ENCODE measurements around the gene TPRN.

TPRN gene

DNA sequence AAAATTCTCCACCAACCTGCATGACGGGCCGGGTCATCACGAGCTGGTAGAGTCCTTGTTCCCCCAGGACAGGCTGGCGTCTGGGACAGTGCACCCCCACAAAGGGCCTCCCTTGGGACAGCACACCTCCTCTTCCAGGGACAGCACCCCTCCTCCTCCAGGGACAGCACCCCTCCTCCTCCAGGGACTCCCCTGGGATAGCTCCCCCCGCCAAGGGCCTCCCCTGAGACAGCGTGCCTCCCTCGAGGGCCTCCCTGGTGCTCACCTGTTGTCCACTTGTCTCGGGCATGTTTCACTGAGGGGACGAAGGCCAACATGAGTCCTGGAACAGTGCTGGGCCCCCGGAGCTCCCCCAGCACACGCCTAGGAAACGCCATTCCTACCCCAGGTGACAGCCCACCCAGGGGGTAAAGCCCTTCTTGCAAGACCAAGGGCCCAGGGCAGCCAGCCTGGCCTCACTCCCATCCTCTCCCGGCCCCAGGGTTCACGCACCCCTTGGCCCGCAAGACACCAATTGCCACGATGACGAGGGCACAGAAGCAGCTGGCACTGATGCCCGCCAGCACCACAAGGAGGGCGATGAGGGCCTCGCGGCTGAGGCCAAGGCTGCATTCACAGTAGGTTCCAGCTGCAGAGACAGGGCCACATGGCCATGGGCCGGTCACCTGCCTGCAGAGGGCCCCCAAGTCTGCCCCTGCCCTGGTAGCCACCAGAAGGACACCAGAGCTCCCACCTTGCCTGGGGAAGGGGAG is 29.2 kb downstream of the TPRN start:
- Histone ChIP-seq H2BK120ac (ENCODE audit: low read depth, low read length) (no peak overlapping the region), H3K23ac (ENCODE audit: low read length in 2 of 2) (no peak overlapping the region), H3K79me1 (replicated peaks; ENCODE audit: low read length, poor library complexity, severe bottlenecking) (no peaks in the 10 kb centered on the region), H2AK5ac (ENCODE audit: low read length, severe bottlenecking) (no peak overlapping the region), H3K27me3 (ENCODE audit: control insufficient read depth in 1 of 2, insufficient read depth in 1 of 2, low read length in 2 of 2) (peaks cover 62 to 75% of the 10 kb centered on the region in 2 experiments), H3K9me3 (ENCODE audit: control insufficient read depth, low read length) (no peaks in the 10 kb centered on the region), H3K4me1 (ENCODE audit: control insufficient read depth, insufficient read depth, low read depth, low read length) (peaks cover 21% of the 10 kb centered on the region), H2BK15ac (ENCODE audit: low read depth, poor library complexity, severe bottlenecking) (no peak overlapping the region), H3K36me3 (ENCODE audit: control insufficient read depth in 1 of 2, insufficient read depth in 2 of 2, low read depth in 1 of 2, low read length in 2 of 2) (no peaks in the 10 kb centered on the region), H2AFZ (ENCODE audit: low read depth, low read length) (no peak overlapping the region), H3K4me2 (ENCODE audit: low read length, poor library complexity, severe bottlenecking) (no peak overlapping the region), H3K4me3 (ENCODE audit: insufficient read depth in 1 of 2, low read depth in 1 of 2, low read length in 2 of 2) (no peak overlapping the region), H4K8ac (ENCODE audit: low read length) (no peak overlapping the region), H3K27ac (ENCODE audit: low read length, poor library complexity, severe bottlenecking) (no peak overlapping the region), H4K91ac (ENCODE audit: low read length) (no peak overlapping the region), H3K4ac (ENCODE audit: low read depth in 1 of 2, low read length in 2 of 2) (no peak overlapping the region), H3K18ac (ENCODE audit: low read depth in 1 of 2, low read length in 2 of 2) (no peak overlapping the region), H2BK5ac (ENCODE audit: low read depth, low read length, poor library complexity, severe bottlenecking) (no peak overlapping the region), H3K14ac (ENCODE audit: low read length in 2 of 2) (no peak overlapping the region), H2BK12ac (ENCODE audit: low read length in 2 of 2) (no peak overlapping the region), H3K9ac (ENCODE audit: low read length) (no peak overlapping the region)
- no peak for DNase-seq
- WGBS = 91% methylated on average over 22 of the region's 22 CpGs

DNA sequence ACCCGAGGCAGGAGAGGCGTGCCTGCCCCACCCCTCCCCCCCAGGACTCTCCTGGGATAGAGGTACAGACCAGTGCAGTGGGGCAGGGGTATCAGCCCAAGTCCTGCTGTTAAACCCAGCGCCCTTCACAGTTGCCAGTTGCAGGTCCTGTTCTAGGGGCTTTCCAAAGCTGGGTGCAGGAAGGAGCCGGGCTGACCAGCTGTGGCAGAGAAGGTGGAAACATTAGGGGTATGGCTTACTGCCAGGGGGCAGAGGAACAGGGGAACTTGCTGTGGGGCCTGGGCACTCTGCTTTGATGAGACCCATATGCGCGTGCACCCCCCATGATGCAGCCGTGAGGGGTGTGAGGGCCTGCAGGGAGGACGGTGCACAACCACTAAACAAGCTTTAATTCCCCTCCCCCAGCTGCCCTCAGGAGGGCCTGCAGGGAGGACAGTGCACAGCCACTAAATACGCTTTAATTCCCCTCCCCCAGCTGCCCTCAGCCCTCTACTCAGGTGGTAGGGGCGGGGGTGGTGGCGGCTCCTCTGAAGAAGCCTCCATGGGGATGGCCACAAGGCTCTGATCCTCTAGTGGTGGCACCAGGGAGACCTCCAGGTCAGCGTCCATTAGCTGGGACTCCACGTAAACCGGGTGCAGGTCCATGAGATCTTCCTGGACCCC is 29.9 kb downstream of the TPRN start:
- Histone ChIP-seq H3K4ac (ENCODE audit: low read depth in 1 of 2, low read length in 2 of 2) (no peak overlapping the region), H3K4me3 (ENCODE audit: insufficient read depth in 1 of 2, low read depth in 1 of 2, low read length in 2 of 2) (no peak overlapping the region), H3K9me3 (ENCODE audit: control insufficient read depth, low read length) (no peaks in the 10 kb centered on the region), H2BK120ac (ENCODE audit: low read depth, low read length) (no peak overlapping the region), H2AK5ac (ENCODE audit: low read length, severe bottlenecking) (no peak overlapping the region), H2AFZ (ENCODE audit: low read depth, low read length) (no peak overlapping the region), H4K8ac (ENCODE audit: low read length) (no peak overlapping the region), H3K14ac (ENCODE audit: low read length in 2 of 2) (no peak overlapping the region), H3K79me1 (replicated peaks; ENCODE audit: low read length, poor library complexity, severe bottlenecking) (no peaks in the 10 kb centered on the region), H3K9ac (ENCODE audit: low read length) (no peak overlapping the region), H3K23ac (ENCODE audit: low read length in 2 of 2) (no peak overlapping the region), H3K4me2 (ENCODE audit: low read length, poor library complexity, severe bottlenecking) (no peak overlapping the region), H3K36me3 (ENCODE audit: control insufficient read depth in 1 of 2, insufficient read depth in 2 of 2, low read depth in 1 of 2, low read length in 2 of 2) (no peaks in the 10 kb centered on the region), H3K27me3 (ENCODE audit: control insufficient read depth in 1 of 2, insufficient read depth in 1 of 2, low read length in 2 of 2) (peaks cover 69 to 82% of the 10 kb centered on the region in 2 experiments), H2BK15ac (ENCODE audit: low read depth, poor library complexity, severe bottlenecking) (no peak overlapping the region), H2BK12ac (ENCODE audit: low read length in 2 of 2) (no peak overlapping the region), H3K18ac (ENCODE audit: low read depth in 1 of 2, low read length in 2 of 2) (no peak overlapping the region), H3K4me1 (ENCODE audit: control insufficient read depth, insufficient read depth, low read depth, low read length) (peaks cover 21% of the 10 kb centered on the region), H4K91ac (ENCODE audit: low read length) (no peak overlapping the region), H2BK5ac (ENCODE audit: low read depth, low read length, poor library complexity, severe bottlenecking) (no peak overlapping the region), H3K27ac (ENCODE audit: low read length, poor library complexity, severe bottlenecking) (no peak overlapping the region)
- WGBS = 75% methylated on average over 12 of the region's 14 CpGs
- no peak for DNase-seq

DNA sequence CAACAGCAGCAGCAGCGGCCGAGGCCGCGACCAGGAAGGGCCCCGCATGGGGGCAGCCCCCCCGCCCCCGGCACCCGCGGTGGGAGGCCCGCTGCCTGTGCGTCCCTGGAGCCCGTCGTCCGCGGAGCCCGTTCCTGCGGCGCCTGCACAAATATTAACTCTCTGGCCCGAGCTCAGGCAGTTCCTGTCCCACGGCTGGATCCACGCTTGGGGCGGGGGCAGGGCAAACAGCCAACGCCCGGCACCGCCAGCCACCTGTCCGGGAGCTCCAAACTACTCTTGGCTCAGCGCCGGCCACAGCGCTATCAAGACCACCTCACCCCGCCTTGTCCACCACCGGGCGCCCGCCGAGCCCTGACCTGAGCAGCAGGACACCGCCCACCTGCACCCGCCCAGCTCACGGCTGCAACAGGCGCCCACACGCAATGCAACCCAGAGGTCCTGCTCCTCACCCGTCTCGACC is 30.6 kb downstream of the TPRN start, which contains the start of gene LRRC26:
LRRC26 (minus strand) TSS at position 156 of the 463 bp plus-strand sequence; CDS start at position 48, 108 bp downstream.
- H3K4ac ChIP-seq (ENCODE audit: low read depth in 1 of 2, low read length in 2 of 2) = no peak within 1 kb of the TSS
- peak within 1 kb of the TSS in 1 of 2 experiments; percentile 85 for H3K23ac ChIP-seq (ENCODE audit: low read length in 2 of 2)
- H2BK12ac ChIP-seq (ENCODE audit: low read length in 2 of 2) = no peak within 1 kb of the TSS
- H3K79me1 ChIP-seq (replicated peaks; ENCODE audit: low read length, poor library complexity, severe bottlenecking) = no peaks in the 10 kb centered on the region
- H2AK5ac ChIP-seq (ENCODE audit: low read length, severe bottlenecking) = no peak within 1 kb of the TSS
- H4K8ac ChIP-seq (ENCODE audit: low read length) = no peak within 1 kb of the TSS
- H4K91ac ChIP-seq (ENCODE audit: low read length) = no peak within 1 kb of the TSS
- WGBS = 27% methylated on average over 41 of the region's 41 CpGs
- peaks cover 21% of the 10 kb centered on the region for H3K4me1 ChIP-seq (ENCODE audit: control insufficient read depth, insufficient read depth, low read depth, low read length)
- no peak within 1 kb of the TSS for H2AFZ ChIP-seq (ENCODE audit: low read depth, low read length)
- H3K27ac ChIP-seq (ENCODE audit: low read length, poor library complexity, severe bottlenecking) = no peak within 1 kb of the TSS
- H2BK120ac ChIP-seq (ENCODE audit: low read depth, low read length) = no peak within 1 kb of the TSS
- H2BK15ac ChIP-seq (ENCODE audit: low read depth, poor library complexity, severe bottlenecking) = no peak within 1 kb of the TSS
- DNase-seq = no peak
- no peak within 1 kb of the TSS for H3K9ac ChIP-seq (ENCODE audit: low read length)
- H2BK5ac ChIP-seq (ENCODE audit: low read depth, low read length, poor library complexity, severe bottlenecking) = no peak within 1 kb of the TSS
- H3K36me3 ChIP-seq (ENCODE audit: control insufficient read depth in 1 of 2, insufficient read depth in 2 of 2, low read depth in 1 of 2, low read length in 2 of 2) = no peaks in the 10 kb centered on the region
- H3K18ac ChIP-seq (ENCODE audit: low read depth in 1 of 2, low read length in 2 of 2) = no peak within 1 kb of the TSS
- peaks cover 75 to 86% of the 10 kb centered on the region in 2 experiments for H3K27me3 ChIP-seq (ENCODE audit: control insufficient read depth in 1 of 2, insufficient read depth in 1 of 2, low read length in 2 of 2)
- no peaks in the 10 kb centered on the region for H3K9me3 ChIP-seq (ENCODE audit: control insufficient read depth, low read length)
- peak within 1 kb of the TSS; percentile 73 for H3K4me2 ChIP-seq (ENCODE audit: low read length, poor library complexity, severe bottlenecking)
- H3K14ac ChIP-seq (ENCODE audit: low read length in 2 of 2) = no peak within 1 kb of the TSS
- peak within 1 kb of the TSS in 1 of 2 experiments; percentile 38 for H3K4me3 ChIP-seq (ENCODE audit: insufficient read depth in 1 of 2, low read depth in 1 of 2, low read length in 2 of 2)
